ENCODE data around the gene ANO4. TPM values are rescaled to one million over a fixed set of nuclear protein-coding genes. Genes with fewer than 3 reads are reported as not detected.

Gene ANO4
- total and polyA plus RNA-seq, 5 donors from 2014 or later, result not detected

GRCh38 chr12:100877776-100878175, 83.2 kb downstream of the ANO4 start:
- no peak for DNase-seq
- H3K4me3 Mint-ChIP-seq, result no peak overlapping the region

GRCh38 chr12:100895192-100895591, 100.6 kb downstream of the ANO4 start:
- DNase-seq (no peak), ATAC-seq (ENCODE audit: low read depth in 2 of 2) (no peak)
- no peaks in the 10 kb centered on the region for H3K36me3 ChIP-seq (ENCODE audit: control insufficient read depth, insufficient read depth, low read length)
- Mint-ChIP-seq H3K4me1 (no peaks in the 10 kb centered on the region), H3K27ac (no peak overlapping the region), H3K4me3 (no peak overlapping the region), H3K27me3 (no peaks in the 10 kb centered on the region), H3K36me3 (no peaks in the 10 kb centered on the region), H3K9me3 (peaks cover 0 to 11% (median 3%) of the 10 kb centered on the region in 7 donors)
- no peaks in the 10 kb centered on the region for H3K27me3 ChIP-seq (ENCODE audit: control insufficient read depth, insufficient read depth, low read length)
- H3K4me1 ChIP-seq (ENCODE audit: control insufficient read depth, insufficient read depth, low read length, poor library complexity, severe bottlenecking), result no peaks in the 10 kb centered on the region
- no peak overlapping the region for H3K27ac ChIP-seq (ENCODE audit: insufficient read depth, low read length, poor library complexity, severe bottlenecking)
- no peaks in the 10 kb centered on the region for H3K9me3 ChIP-seq (ENCODE audit: control insufficient read depth in 2 of 2, low read length in 2 of 2)
- no peak overlapping the region for H3K4me3 ChIP-seq (ENCODE audit: low read depth, low read length)

More at GRCh38 chr12:100877776-100878175, 83.2 kb downstream of the ANO4 start:
- no peaks in the 10 kb centered on the region for H3K36me3 ChIP-seq (ENCODE audit: control insufficient read depth, insufficient read depth, low read length)
- no peaks in the 10 kb centered on the region for H3K4me1 Mint-ChIP-seq
- H3K27ac ChIP-seq (ENCODE audit: insufficient read depth, low read length, poor library complexity, severe bottlenecking), result no peak overlapping the region
- no peak overlapping the region for H3K4me3 ChIP-seq (ENCODE audit: low read depth, low read length)
- peaks cover 3 to 17% (median 6%) of the 10 kb centered on the region in 7 donors for H3K9me3 Mint-ChIP-seq
- ATAC-seq (ENCODE audit: low read depth in 2 of 2), result no peak
- no peaks in the 10 kb centered on the region for H3K9me3 ChIP-seq (ENCODE audit: control insufficient read depth in 2 of 2, low read length in 2 of 2)
- H3K4me1 ChIP-seq (ENCODE audit: control insufficient read depth, insufficient read depth, low read length, poor library complexity, severe bottlenecking), result no peaks in the 10 kb centered on the region
- H3K27ac Mint-ChIP-seq, result no peak overlapping the region
- H3K36me3 Mint-ChIP-seq, result no peaks in the 10 kb centered on the region
- no peaks in the 10 kb centered on the region for H3K27me3 ChIP-seq (ENCODE audit: control insufficient read depth, insufficient read depth, low read length)
- no peaks in the 10 kb centered on the region for H3K27me3 Mint-ChIP-seq

DNA sequence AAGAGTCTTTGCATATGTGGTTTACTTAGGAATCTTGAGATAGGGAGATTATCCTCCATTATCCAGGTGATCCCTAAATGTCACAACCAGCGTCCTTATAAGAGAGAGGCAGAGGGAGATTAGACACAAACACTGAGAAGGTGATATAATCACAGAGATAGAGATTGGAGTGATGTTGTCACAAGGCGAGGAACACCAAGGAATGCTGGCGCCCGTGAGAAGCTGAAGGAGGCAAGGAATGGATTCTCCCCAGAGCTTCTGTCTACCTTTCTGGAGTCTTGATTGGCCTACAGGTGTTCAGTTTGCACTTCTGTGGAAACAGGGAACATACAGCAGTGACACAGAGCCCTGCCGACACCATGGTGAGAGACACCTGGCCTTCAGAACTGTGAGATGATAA, 101.6 kb downstream of the ANO4 start:
- H3K4me3 ChIP-seq (ENCODE audit: low read depth, low read length), result no peak overlapping the region
- peaks cover 0 to 11% (median 2%) of the 10 kb centered on the region in 7 donors for H3K9me3 Mint-ChIP-seq
- H3K27ac ChIP-seq (ENCODE audit: insufficient read depth, low read length, poor library complexity, severe bottlenecking), result no peak overlapping the region
- H3K27me3 ChIP-seq (ENCODE audit: control insufficient read depth, insufficient read depth, low read length), result no peaks in the 10 kb centered on the region
- H3K4me1 Mint-ChIP-seq, result no peaks in the 10 kb centered on the region
- no peak overlapping the region for H3K4me3 Mint-ChIP-seq
- H3K4me1 ChIP-seq (ENCODE audit: control insufficient read depth, insufficient read depth, low read length, poor library complexity, severe bottlenecking), result no peaks in the 10 kb centered on the region
- H3K36me3 ChIP-seq (ENCODE audit: control insufficient read depth, insufficient read depth, low read length), result no peaks in the 10 kb centered on the region
- DNase-seq (no peak), ATAC-seq (ENCODE audit: low read depth in 2 of 2) (no peak)
- no peaks in the 10 kb centered on the region for H3K36me3 Mint-ChIP-seq
- no peaks in the 10 kb centered on the region for H3K9me3 ChIP-seq (ENCODE audit: control insufficient read depth in 2 of 2, low read length in 2 of 2)
- no peaks in the 10 kb centered on the region for H3K27me3 Mint-ChIP-seq
- H3K27ac Mint-ChIP-seq, result no peak overlapping the region

DNA sequence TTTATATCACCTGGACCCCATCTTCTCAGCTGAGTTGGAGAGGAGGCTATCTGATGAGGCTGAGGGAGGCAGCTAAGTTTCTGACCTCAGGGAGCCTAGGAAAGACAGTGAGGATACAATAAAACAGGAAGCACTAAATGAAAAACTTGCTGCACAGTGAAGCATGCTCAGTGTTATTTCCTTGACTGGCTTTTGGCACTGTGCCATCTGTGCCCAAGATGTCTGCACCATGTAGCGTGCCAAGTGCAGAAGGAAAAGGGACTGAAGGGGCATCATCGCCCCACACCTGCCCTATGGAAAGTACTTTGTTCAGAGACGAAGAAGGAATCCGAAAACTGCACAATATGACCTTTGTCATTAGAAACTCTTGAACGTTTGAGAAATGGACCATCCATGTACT, 102.7 kb downstream of the ANO4 start:
- Histone ChIP-seq H3K27me3 (ENCODE audit: control insufficient read depth, insufficient read depth, low read length) (no peaks in the 10 kb centered on the region), H3K36me3 (ENCODE audit: control insufficient read depth, insufficient read depth, low read length) (no peaks in the 10 kb centered on the region), H3K4me3 (ENCODE audit: low read depth, low read length) (no peak overlapping the region), H3K4me1 (ENCODE audit: control insufficient read depth, insufficient read depth, low read length, poor library complexity, severe bottlenecking) (no peaks in the 10 kb centered on the region), H3K9me3 (ENCODE audit: control insufficient read depth in 2 of 2, low read length in 2 of 2) (no peaks in the 10 kb centered on the region), H3K27ac (ENCODE audit: insufficient read depth, low read length, poor library complexity, severe bottlenecking) (no peak overlapping the region)
- Mint-ChIP-seq H3K36me3 (no peaks in the 10 kb centered on the region), H3K27me3 (no peaks in the 10 kb centered on the region), H3K4me3 (no peak overlapping the region), H3K9me3 (peaks cover 0 to 11% (median 3%) of the 10 kb centered on the region in 7 donors), H3K27ac (no peak overlapping the region), H3K4me1 (no peaks in the 10 kb centered on the region)
- ATAC-seq (ENCODE audit: low read depth in 2 of 2), result no peak
- no peak for DNase-seq

- ATAC-seq (ENCODE audit: low read depth in 2 of 2), result no peak
- Histone ChIP-seq H3K27me3 (ENCODE audit: control insufficient read depth, insufficient read depth, low read length) (no peaks in the 10 kb centered on the region), H3K9me3 (ENCODE audit: control insufficient read depth in 2 of 2, low read length in 2 of 2) (no peaks in the 10 kb centered on the region), H3K4me1 (ENCODE audit: control insufficient read depth, insufficient read depth, low read length, poor library complexity, severe bottlenecking) (no peaks in the 10 kb centered on the region), H3K4me3 (ENCODE audit: low read depth, low read length) (no peak overlapping the region), H3K36me3 (ENCODE audit: control insufficient read depth, insufficient read depth, low read length) (no peaks in the 10 kb centered on the region), H3K27ac (ENCODE audit: insufficient read depth, low read length, poor library complexity, severe bottlenecking) (no peak overlapping the region)
- Mint-ChIP-seq H3K4me3 (no peak overlapping the region), H3K4me1 (no peaks in the 10 kb centered on the region), H3K9me3 (peaks cover 0 to 7% (median 3%) of the 10 kb centered on the region in 7 donors), H3K36me3 (no peaks in the 10 kb centered on the region), H3K27me3 (no peaks in the 10 kb centered on the region), H3K27ac (no peak overlapping the region)
- DNase-seq, result no peak
Observed at GRCh38 chr12:100899301-100899700, 104.7 kb downstream of the ANO4 start.

GRCh38 chr12:100900808-100901207, 106.2 kb downstream of the ANO4 start:
- DNase-seq (no peak), ATAC-seq (ENCODE audit: low read depth in 2 of 2) (no peak)
- Histone ChIP-seq H3K4me1 (ENCODE audit: control insufficient read depth, insufficient read depth, low read length, poor library complexity, severe bottlenecking) (no peaks in the 10 kb centered on the region), H3K27me3 (ENCODE audit: control insufficient read depth, insufficient read depth, low read length) (no peaks in the 10 kb centered on the region), H3K27ac (ENCODE audit: insufficient read depth, low read length, poor library complexity, severe bottlenecking) (no peak overlapping the region), H3K9me3 (ENCODE audit: control insufficient read depth in 2 of 2, low read length in 2 of 2) (no peaks in the 10 kb centered on the region), H3K36me3 (ENCODE audit: control insufficient read depth, insufficient read depth, low read length) (no peaks in the 10 kb centered on the region), H3K4me3 (ENCODE audit: low read depth, low read length) (no peak overlapping the region)
- Mint-ChIP-seq H3K36me3 (no peaks in the 10 kb centered on the region), H3K4me3 (no peak overlapping the region), H3K4me1 (no peaks in the 10 kb centered on the region), H3K27me3 (no peaks in the 10 kb centered on the region), H3K27ac (no peak overlapping the region), H3K9me3 (peaks cover 0 to 7% (median 3%) of the 10 kb centered on the region in 7 donors)

GRCh38 chr12:100901266-100901665, 106.7 kb downstream of the ANO4 start:
- no peaks in the 10 kb centered on the region for H3K9me3 ChIP-seq (ENCODE audit: control insufficient read depth in 2 of 2, low read length in 2 of 2)
- H3K4me3 Mint-ChIP-seq, result no peak overlapping the region
- H3K4me3 ChIP-seq (ENCODE audit: low read depth, low read length), result no peak overlapping the region
- no peaks in the 10 kb centered on the region for H3K36me3 ChIP-seq (ENCODE audit: control insufficient read depth, insufficient read depth, low read length)
- H3K4me1 ChIP-seq (ENCODE audit: control insufficient read depth, insufficient read depth, low read length, poor library complexity, severe bottlenecking), result no peaks in the 10 kb centered on the region
- no peaks in the 10 kb centered on the region for H3K27me3 Mint-ChIP-seq
- H3K27me3 ChIP-seq (ENCODE audit: control insufficient read depth, insufficient read depth, low read length), result no peaks in the 10 kb centered on the region
- H3K27ac Mint-ChIP-seq, result no peak overlapping the region
- ATAC-seq (ENCODE audit: low read depth in 2 of 2) (no peak), DNase-seq (no peak)
- peaks cover 0 to 7% (median 3%) of the 10 kb centered on the region in 7 donors for H3K9me3 Mint-ChIP-seq
- H3K27ac ChIP-seq (ENCODE audit: insufficient read depth, low read length, poor library complexity, severe bottlenecking), result no peak overlapping the region
- no peaks in the 10 kb centered on the region for H3K36me3 Mint-ChIP-seq
- no peaks in the 10 kb centered on the region for H3K4me1 Mint-ChIP-seq

- H3K4me1 ChIP-seq (ENCODE audit: control insufficient read depth, insufficient read depth, low read length, poor library complexity, severe bottlenecking), result no peaks in the 10 kb centered on the region
- no peaks in the 10 kb centered on the region for H3K9me3 ChIP-seq (ENCODE audit: control insufficient read depth in 2 of 2, low read length in 2 of 2)
- no peak overlapping the region for H3K27ac ChIP-seq (ENCODE audit: insufficient read depth, low read length, poor library complexity, severe bottlenecking)
- H3K4me3 ChIP-seq (ENCODE audit: low read depth, low read length), result no peak overlapping the region
- H3K27me3 ChIP-seq (ENCODE audit: control insufficient read depth, insufficient read depth, low read length), result no peaks in the 10 kb centered on the region
- Mint-ChIP-seq H3K4me3 (no peak overlapping the region), H3K36me3 (no peaks in the 10 kb centered on the region), H3K4me1 (no peaks in the 10 kb centered on the region), H3K9me3 (peaks cover 0 to 5% (median 0%) of the 10 kb centered on the region in 7 donors), H3K27ac (no peak overlapping the region), H3K27me3 (no peaks in the 10 kb centered on the region)
- no peaks in the 10 kb centered on the region for H3K36me3 ChIP-seq (ENCODE audit: control insufficient read depth, insufficient read depth, low read length)
- ATAC-seq (ENCODE audit: low read depth in 2 of 2) (no peak), DNase-seq (no peak)
Observed at GRCh38 chr12:100904270-100904669, 109.7 kb downstream of the ANO4 start.

Measured in CD4-positive, CD25-positive, alpha-beta regulatory T cell (primary cell).